Measurements from ENCODE around the gene GRB10. TPM values are rescaled to one million over a fixed set of nuclear protein-coding genes. Genes with fewer than 3 reads are reported as not detected.

GRB10 gene
- total RNA-seq, 1 donor from 2014 or later: 33.9 TPM

- Histone ChIP-seq H3K27me3 (no peaks in the 10 kb centered on the region), H3K36me3 (no peaks in the 10 kb centered on the region), H3K9me3 (ENCODE audit: low read depth) (no peaks in the 10 kb centered on the region), H3K4me2 (no peak overlapping the region), H3K4me3 (no peak overlapping the region), H4K20me1 (ENCODE audit: low read depth) (peaks cover 6% of the 10 kb centered on the region), H3K9ac (no peak overlapping the region), H3F3A (ENCODE audit: low read depth) (no peaks in the 10 kb centered on the region), H3K27ac (no peak overlapping the region), H3K4me1 (peaks cover 17% of the 10 kb centered on the region), H3K79me2 (ENCODE audit: low read depth) (peaks cover 4% of the 10 kb centered on the region), H2AFZ (replicated peaks) (no peak overlapping the region)
- peaks cover 33% of the 10 kb centered on the region for H3K36me3 Mint-ChIP-seq
- no peaks in the 10 kb centered on the region for H3K9me3 Mint-ChIP-seq
- peaks cover 2% of the 10 kb centered on the region for H3K27me3 Mint-ChIP-seq (ENCODE audit: insufficient read depth, low read depth)
- TF ChIP-seq EZH2 (IDR thresholded peaks at IDR 0.05): no peak
- TF ChIP-seq CTCF (IDR thresholded peaks at IDR 0.05): no peak
- TF ChIP-seq EZH2phosphoT487 (IDR thresholded peaks at IDR 0.05): no peak
- DNase-seq (ENCODE audit: low spot score): no peak
- peaks cover 30% of the 10 kb centered on the region for H3K4me1 Mint-ChIP-seq
- no peak overlapping the region for H3K4me3 Mint-ChIP-seq
- no peak overlapping the region for H3K27ac Mint-ChIP-seq
Measured at GRCh38 chr7:50703654-50704053, 79.0 kb downstream of the GRB10 start.

- Histone ChIP-seq H3K4me2 (no peak overlapping the region), H3K4me3 (no peak overlapping the region), H3K79me2 (ENCODE audit: low read depth) (no peaks in the 10 kb centered on the region), H4K20me1 (ENCODE audit: low read depth) (no peaks in the 10 kb centered on the region), H3F3A (ENCODE audit: low read depth) (no peaks in the 10 kb centered on the region), H3K4me1 (peaks cover 7% of the 10 kb centered on the region), H2AFZ (replicated peaks) (no peak overlapping the region), H3K27ac (no peak overlapping the region), H3K36me3 (no peaks in the 10 kb centered on the region), H3K9ac (no peak overlapping the region), H3K9me3 (ENCODE audit: low read depth) (no peaks in the 10 kb centered on the region), H3K27me3 (no peaks in the 10 kb centered on the region)
- Mint-ChIP-seq H3K4me1 (peaks cover 5% of the 10 kb centered on the region), H3K9me3 (no peaks in the 10 kb centered on the region), H3K27ac (no peak overlapping the region), H3K36me3 (peaks cover 43% of the 10 kb centered on the region), H3K4me3 (no peak overlapping the region), H3K27me3 (ENCODE audit: insufficient read depth, low read depth) (peaks cover 2% of the 10 kb centered on the region)
- no peak for DNase-seq (ENCODE audit: low spot score)
- TF ChIP-seq EZH2 (IDR thresholded peaks at IDR 0.05): no peak
- TF ChIP-seq CTCF (IDR thresholded peaks at IDR 0.05): no peak
- TF ChIP-seq EZH2phosphoT487 (IDR thresholded peaks at IDR 0.05): no peak
Measured at GRCh38 chr7:50699143-50699542, 83.6 kb downstream of the GRB10 start.

GRCh38 chr7:50697748-50698147 lies 84.9 kb downstream of the GRB10 start:
- no peaks in the 10 kb centered on the region for H3K36me3 ChIP-seq
- DNase-seq (ENCODE audit: low spot score): no peak
- no peak overlapping the region for H3K4me3 ChIP-seq
- no peak overlapping the region for H3K9ac ChIP-seq
- no peak overlapping the region for H2AFZ ChIP-seq (replicated peaks)
- no peaks in the 10 kb centered on the region for H3F3A ChIP-seq (ENCODE audit: low read depth)
- no peak for TF ChIP-seq EZH2phosphoT487 (IDR thresholded peaks at IDR 0.05)
- TF ChIP-seq CTCF (IDR thresholded peaks at IDR 0.05): no peak
- no peak for TF ChIP-seq EZH2 (IDR thresholded peaks at IDR 0.05)
- no peak overlapping the region for H3K27ac ChIP-seq
- H3K9me3 ChIP-seq (ENCODE audit: low read depth): no peaks in the 10 kb centered on the region
- H3K27me3 Mint-ChIP-seq (ENCODE audit: insufficient read depth, low read depth): peaks cover 2% of the 10 kb centered on the region
- no peaks in the 10 kb centered on the region for H3K79me2 ChIP-seq (ENCODE audit: low read depth)
- H3K4me1 Mint-ChIP-seq: peaks cover 14% of the 10 kb centered on the region
- H3K4me2 ChIP-seq: no peak overlapping the region
- no peaks in the 10 kb centered on the region for H3K27me3 ChIP-seq
- no peaks in the 10 kb centered on the region for H3K9me3 Mint-ChIP-seq
- no peaks in the 10 kb centered on the region for H4K20me1 ChIP-seq (ENCODE audit: low read depth)
- peaks cover 3% of the 10 kb centered on the region for H3K4me1 ChIP-seq
- H3K4me3 Mint-ChIP-seq: no peak overlapping the region
- peaks cover 40% of the 10 kb centered on the region for H3K36me3 Mint-ChIP-seq
- H3K27ac Mint-ChIP-seq: no peak overlapping the region

Measured in neural progenitor cell (in vitro differentiated cells).